ENCODE measurements around the gene CPED1.

DNA sequence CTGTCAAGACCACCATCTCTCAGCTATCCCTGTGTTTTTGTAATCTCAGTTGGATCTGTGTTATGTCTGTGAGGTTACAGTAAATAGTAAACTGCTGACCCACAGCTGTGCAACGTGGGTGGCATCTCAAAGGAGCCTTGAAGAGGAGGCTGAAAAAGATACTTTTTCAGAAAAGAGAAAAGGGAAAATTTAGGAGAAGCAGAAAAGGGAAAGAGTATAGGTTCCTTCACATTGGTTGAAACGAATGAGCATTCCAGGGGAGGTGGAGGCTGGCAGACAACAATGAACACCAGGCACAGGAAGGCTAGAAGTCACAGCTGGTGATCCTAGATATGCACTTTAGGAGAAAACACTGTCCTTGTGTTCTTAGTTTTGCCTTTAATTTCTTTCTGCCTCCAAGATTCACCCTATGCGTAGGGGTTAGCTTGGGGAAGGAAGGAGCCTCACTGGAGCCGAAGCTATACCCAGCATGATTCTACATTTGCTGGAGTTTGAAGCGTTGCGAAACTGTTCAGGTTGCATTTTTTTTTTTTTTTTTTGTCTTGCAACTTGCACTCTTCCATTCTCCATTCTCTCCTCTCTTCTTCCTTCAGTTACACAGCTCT, 18.3 kb downstream of the CPED1 start:
- TF ChIP-seq ZC3H10 (CRISPR knock-in tag; IDR thresholded peaks at IDR 0.05), result no peak
- TF ChIP-seq TSHZ2 (CRISPR knock-in tag; IDR thresholded peaks at IDR 0.05), result no peak
- TF ChIP-seq RARB (CRISPR knock-in tag; IDR thresholded peaks at IDR 0.05), result no peak
- TF ChIP-seq CREB5 (CRISPR knock-in tag; IDR thresholded peaks at IDR 0.05; ENCODE audit: low read depth), result no peak
- TF ChIP-seq ZFP3 (CRISPR knock-in tag; IDR thresholded peaks at IDR 0.05), result no peak
- no peak for TF ChIP-seq OSR1 (CRISPR knock-in tag; IDR thresholded peaks at IDR 0.05)
- TF ChIP-seq BACH2 (CRISPR knock-in tag; IDR thresholded peaks at IDR 0.05; ENCODE audit: borderline replicate concordance), result no peak
- no peak for TF ChIP-seq TCF4 (CRISPR knock-in tag; IDR thresholded peaks at IDR 0.05; ENCODE audit: borderline replicate concordance)
- TF ChIP-seq CSDC2 (CRISPR knock-in tag; IDR thresholded peaks at IDR 0.05), result no peak

All from SK-N-SH treated with all-trans-retinoic acid at 6 μM for 48 hours (cell line).